ENCODE measurements around the gene ZNF267. TPM values are rescaled to one million over a fixed set of nuclear protein-coding genes. Genes with fewer than 3 reads are reported as not detected.

ZNF267 gene
- polyA plus RNA-seq, 1 donor from 2014 or later = 7.0 TPM

GRCh38 chr16:31868691-31869167, 4.9 kb upstream of the ZNF267 start:
- H3K79me2 ChIP-seq (replicated peaks; ENCODE audit: insufficient read depth, low read length) = no peaks in the 10 kb centered on the region
- peak overlapping the region; percentile 9 for H3K4me3 ChIP-seq (ENCODE audit: low read length)
- no peak overlapping the region for H3K4me2 ChIP-seq (ENCODE audit: low read length)
- H3F3A ChIP-seq (ENCODE audit: insufficient read depth, low read length, poor library complexity, severe bottlenecking) = no peaks in the 10 kb centered on the region
- no peak overlapping the region for H2AFZ ChIP-seq (ENCODE audit: low read depth, low read length)
- H3K27me3 ChIP-seq (ENCODE audit: insufficient read depth, low read depth, low read length) = peaks cover 4% of the 10 kb centered on the region
- no peaks in the 10 kb centered on the region for H4K20me1 ChIP-seq (ENCODE audit: insufficient read depth)
- H3K27ac ChIP-seq (ENCODE audit: low read length) = no peak overlapping the region
- TF ChIP-seq SMC3 (conservative IDR thresholded peaks at IDR 0.05; ENCODE audit: poor library complexity) (peak; percentile 80), REST (IDR thresholded peaks at IDR 0.05; ENCODE audit: borderline replicate concordance) (no peak), RAD21 (conservative IDR thresholded peaks at IDR 0.05) (peak; percentile 88), POLR2AphosphoS5 (IDR thresholded peaks at IDR 0.05) (no peak), TAF1 (IDR thresholded peaks at IDR 0.05; ENCODE audit: low read depth) (no peak), EP300 (conservative IDR thresholded peaks at IDR 0.05; ENCODE audit: poor library complexity, severe bottlenecking) (no peak), EZH2 (IDR thresholded peaks at IDR 0.05; ENCODE audit: borderline replicate concordance, insufficient read depth, low read length, poor library complexity, severe bottlenecking) (no peak), CTCF (IDR thresholded peaks at IDR 0.05; ENCODE audit: poor library complexity, severe bottlenecking) (peak; percentile 88)
- H3K9ac ChIP-seq (ENCODE audit: low read length) = peak overlapping the region; percentile 17
- H3K9me2 ChIP-seq (ENCODE audit: insufficient read depth, low read length) = no peaks in the 10 kb centered on the region
- no peaks in the 10 kb centered on the region for H3K9me3 ChIP-seq (ENCODE audit: low read length)
- H3K36me3 ChIP-seq (ENCODE audit: insufficient read depth, low read length) = no peaks in the 10 kb centered on the region

GRCh38 chr16:31869511-31870201, 4.0 kb upstream of the ZNF267 start:
- Histone ChIP-seq H3K27ac (ENCODE audit: low read length) (no peak overlapping the region), H3K9me3 (ENCODE audit: low read length) (no peaks in the 10 kb centered on the region), H3K9me2 (ENCODE audit: insufficient read depth, low read length) (no peaks in the 10 kb centered on the region), H2AFZ (ENCODE audit: low read depth, low read length) (no peak overlapping the region), H3K9ac (ENCODE audit: low read length) (peak overlapping the region; percentile 4), H3K4me3 (ENCODE audit: low read length) (peak overlapping the region; percentile 44), H3K27me3 (ENCODE audit: insufficient read depth, low read depth, low read length) (no peaks in the 10 kb centered on the region), H3K4me2 (ENCODE audit: low read length) (no peak overlapping the region), H3K36me3 (ENCODE audit: insufficient read depth, low read length) (no peaks in the 10 kb centered on the region), H3F3A (ENCODE audit: insufficient read depth, low read length, poor library complexity, severe bottlenecking) (no peaks in the 10 kb centered on the region), H3K79me2 (replicated peaks; ENCODE audit: insufficient read depth, low read length) (peaks cover 2% of the 10 kb centered on the region), H4K20me1 (ENCODE audit: insufficient read depth) (no peaks in the 10 kb centered on the region)
- TF ChIP-seq TAF1 (IDR thresholded peaks at IDR 0.05; ENCODE audit: low read depth) (no peak), MXI1 (conservative IDR thresholded peaks at IDR 0.05; ENCODE audit: poor library complexity, severe bottlenecking) (peak; percentile 30)

All from neural cell (in vitro differentiated cells).